ES-I3 (cell line): ENCODE measurements around the gene CCDC3.

Experiments used
- H3K36me3 ChIP-seq: 2 replicates; pipeline ENCODE4 v1.6.1; 2013; ENCODE audit warnings: mild to moderate bottlenecking, low read length, control low read depth, moderate library complexity; ENCODE audit not compliant: insufficient read depth
- H3K4me1 ChIP-seq: 2 replicates; pipeline ENCODE4 v1.6.1; 2013; ENCODE audit warnings: mild to moderate bottlenecking, control low read depth, low read length; ENCODE audit not compliant: insufficient read depth
- H3K9ac ChIP-seq: 2 replicates; pipeline ENCODE4 v1.6.1; 2013; ENCODE audit warnings: low read depth, mild to moderate bottlenecking, low read length, moderate library complexity
- H3K9me3 ChIP-seq: 2 replicates; pipeline ENCODE4 v1.6.1; 2013; ENCODE audit warnings: mild to moderate bottlenecking, low read length, moderate library complexity; ENCODE audit not compliant: control insufficient read depth, insufficient read depth

The CCDC3 gene

GRCh38 chr10:12852687-12853086 is 148.8 kb downstream of the CCDC3 start:
- no peak overlapping the region for H3K9ac ChIP-seq
- H3K4me1 ChIP-seq = no peaks in the 10 kb centered on the region
- H3K36me3 ChIP-seq = no peaks in the 10 kb centered on the region
- no peaks in the 10 kb centered on the region for H3K9me3 ChIP-seq

GRCh38 chr10:12849319-12850181 is 152.0 kb downstream of the CCDC3 start:
- Histone ChIP-seq H3K4me1 (peaks cover 7% of the 10 kb centered on the region; the same call in 1 of the 2 replicates), H3K9ac (no peak overlapping the region)

GRCh38 chr10:12848439-12849173 is 152.9 kb downstream of the CCDC3 start:
- H3K36me3 ChIP-seq = no peaks in the 10 kb centered on the region
- no peak overlapping the region for H3K9ac ChIP-seq
- no peaks in the 10 kb centered on the region for H3K9me3 ChIP-seq
- H3K4me1 ChIP-seq = peaks cover 9% of the 10 kb centered on the region; the same call in 1 of the 2 replicates

More at GRCh38 chr10:12849319-12850181, 152.0 kb downstream of the CCDC3 start:
- Histone ChIP-seq H3K9me3 (no peaks in the 10 kb centered on the region), H3K36me3 (no peaks in the 10 kb centered on the region)

GRCh38 chr10:12847361-12847975 is 154.0 kb downstream of the CCDC3 start:
- no peaks in the 10 kb centered on the region for H3K9me3 ChIP-seq
- peaks cover 9% of the 10 kb centered on the region; the same call in 1 of the 2 replicates for H3K4me1 ChIP-seq
- H3K36me3 ChIP-seq = no peaks in the 10 kb centered on the region
- H3K9ac ChIP-seq = no peak overlapping the region

- Histone ChIP-seq H3K4me1 (peaks cover 9% of the 10 kb centered on the region; the same call in 1 of the 2 replicates), H3K36me3 (no peaks in the 10 kb centered on the region), H3K9me3 (no peaks in the 10 kb centered on the region), H3K9ac (no peak overlapping the region)
These were observed 154.8 kb downstream of the CCDC3 start for GRCh38 chr10:12846718-12847117.
